GM19240 (cell line): ENCODE measurements around the gene TMEM266.

Experiments used
- DNase-seq: peaks from one replicate; pipeline ENCODE4 v3.0.0; 2011; ENCODE audit warnings: low spot score; ENCODE audit not compliant: insufficient read length

TMEM266 gene

GRCh38 chr15:76123031-76123430, 63.2 kb downstream of the TMEM266 start:
- DNase-seq: no peak

- no peak for DNase-seq
Observed at GRCh38 chr15:76127169-76127568, 67.4 kb downstream of the TMEM266 start.

GRCh38 chr15:76127880-76128279, 68.1 kb downstream of the TMEM266 start:
- no peak for DNase-seq

DNA sequence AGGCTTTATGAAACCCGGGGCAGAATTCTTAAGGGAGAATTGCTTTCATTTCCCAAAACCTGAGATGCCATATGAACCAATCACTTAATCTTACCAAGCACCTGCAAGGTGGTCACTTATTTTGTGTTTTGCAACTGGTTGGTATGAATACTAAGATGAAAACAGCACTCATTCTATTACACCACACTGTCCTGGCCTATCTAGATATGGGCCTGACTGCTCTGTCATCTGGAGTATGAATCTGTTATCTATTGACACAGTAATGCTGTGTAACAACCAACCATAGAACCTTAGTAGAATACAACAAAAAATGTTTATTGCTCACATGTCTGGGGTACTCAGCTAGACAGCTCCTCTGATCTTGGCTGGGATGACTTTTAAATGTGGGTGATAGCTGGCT, 74.8 kb downstream of the TMEM266 start:
- DNase-seq: no peak

GRCh38 chr15:76135516-76135915, 75.7 kb downstream of the TMEM266 start:
- DNase-seq: no peak

- DNase-seq: no peak
Observed at GRCh38 chr15:76138436-76138835, 78.7 kb downstream of the TMEM266 start.

DNA sequence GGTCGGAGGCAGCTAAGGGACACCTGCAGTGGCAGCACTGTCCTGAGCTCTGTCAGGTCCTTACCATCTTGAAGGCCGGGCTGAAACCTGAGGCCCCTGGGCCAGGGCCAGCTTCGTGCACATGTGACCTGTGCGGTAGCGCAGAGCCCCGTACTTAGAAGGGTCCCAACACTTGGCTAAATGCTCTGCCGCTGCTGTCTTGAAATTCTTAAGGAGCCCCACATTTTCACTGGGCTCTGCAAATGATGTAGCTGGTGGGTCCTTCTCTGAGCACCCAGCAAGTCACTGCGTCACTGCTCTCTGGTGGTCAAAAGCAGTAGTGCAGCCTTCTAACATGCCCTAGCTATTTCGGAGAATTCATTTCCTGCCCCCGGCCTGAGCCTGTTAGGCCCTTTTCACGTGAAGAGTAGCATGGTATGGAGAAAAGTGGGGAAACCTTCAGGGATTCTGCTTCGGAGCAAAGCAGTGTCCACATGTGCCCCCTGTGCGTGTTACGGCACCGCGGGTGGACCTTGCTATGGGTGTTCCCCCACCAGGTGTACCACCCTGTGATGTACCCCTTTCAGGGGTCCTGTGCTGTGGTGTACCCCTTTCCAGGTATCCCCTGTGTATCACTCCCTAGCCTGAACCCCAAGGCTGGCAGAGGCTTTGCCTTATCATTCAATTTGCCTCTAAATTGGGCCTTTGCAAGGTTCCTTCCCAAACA, 79.7 kb downstream of the TMEM266 start:
- DNase-seq: peak; percentile 89

- no peak for DNase-seq
Observed at GRCh38 chr15:76140074-76140464, 80.3 kb downstream of the TMEM266 start.

GRCh38 chr15:76146812-76147211, 87.0 kb downstream of the TMEM266 start:
- no peak for DNase-seq

GRCh38 chr15:76147906-76148570, 88.3 kb downstream of the TMEM266 start:
- DNase-seq: peak; percentile 59

DNA sequence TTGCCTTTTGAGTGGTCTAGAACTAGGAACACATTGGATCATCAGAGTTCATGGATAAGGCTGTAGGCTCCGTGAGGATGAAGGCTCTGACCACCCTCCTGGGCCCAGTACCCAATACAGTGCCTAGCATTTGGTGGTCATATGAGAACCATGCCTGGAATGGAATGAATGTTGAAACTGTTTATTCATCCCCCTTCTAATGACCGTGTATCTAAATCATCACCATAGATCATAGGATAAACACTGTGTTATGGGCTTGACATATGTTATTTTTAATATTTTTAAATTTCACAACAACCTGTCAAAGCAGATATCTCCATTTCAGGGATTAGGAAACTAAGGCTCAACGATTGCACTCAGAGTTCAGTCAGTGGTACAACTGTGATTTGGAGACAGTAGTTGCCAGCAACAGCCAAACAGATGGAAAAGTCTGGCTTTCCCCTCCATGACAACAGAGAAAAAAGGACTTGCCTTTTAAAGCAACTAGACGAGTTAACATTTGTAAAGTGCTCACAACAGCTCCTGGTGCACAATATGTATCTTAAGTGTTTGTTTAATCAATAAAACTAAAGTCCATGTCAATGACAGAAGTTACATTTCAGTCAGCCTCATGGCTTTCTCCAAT, 89.6 kb downstream of the TMEM266 start:
- DNase-seq: no peak

- no peak for DNase-seq
Observed at GRCh38 chr15:76150513-76150912, 90.7 kb downstream of the TMEM266 start.

DNA sequence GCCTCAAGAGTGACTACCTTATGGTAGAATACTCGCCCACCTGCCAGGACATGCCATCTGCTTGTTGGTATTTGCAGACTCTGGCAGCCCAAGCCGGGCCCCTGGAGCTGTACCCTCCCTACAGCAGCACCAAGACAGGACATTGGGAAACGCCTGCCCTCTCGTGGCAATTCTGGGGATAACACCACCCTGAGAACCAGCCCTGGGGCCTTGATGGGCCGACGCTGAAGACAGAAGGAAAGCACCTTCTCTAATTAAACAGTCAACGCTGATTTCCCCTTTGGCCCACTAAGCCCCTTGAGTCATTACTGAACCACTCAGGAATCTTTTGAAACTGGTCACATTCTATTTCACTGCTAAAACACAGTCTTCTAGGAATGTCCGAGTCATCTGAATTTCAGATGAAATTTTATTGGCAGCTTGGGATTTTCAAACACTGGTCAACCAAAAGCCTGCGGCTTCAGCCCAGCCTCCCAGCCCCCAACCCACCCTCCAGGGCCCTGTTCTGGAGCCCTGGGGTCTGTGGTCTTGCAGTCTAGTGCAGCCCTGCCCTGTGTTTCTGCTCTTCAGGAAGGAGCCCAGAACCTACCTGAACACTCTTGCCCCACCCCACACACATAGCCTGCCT, 91.3 kb downstream of the TMEM266 start:
- DNase-seq: peak; percentile 84

- no peak for DNase-seq
Observed at GRCh38 chr15:76151599-76151974, 91.8 kb downstream of the TMEM266 start.

- DNase-seq: no peak
Observed at GRCh38 chr15:76152197-76152596, 92.4 kb downstream of the TMEM266 start.

GRCh38 chr15:76153241-76154197, 93.7 kb downstream of the TMEM266 start:
- DNase-seq: no peak

- no peak for DNase-seq
Observed at GRCh38 chr15:76155731-76156130, 95.9 kb downstream of the TMEM266 start.

DNA sequence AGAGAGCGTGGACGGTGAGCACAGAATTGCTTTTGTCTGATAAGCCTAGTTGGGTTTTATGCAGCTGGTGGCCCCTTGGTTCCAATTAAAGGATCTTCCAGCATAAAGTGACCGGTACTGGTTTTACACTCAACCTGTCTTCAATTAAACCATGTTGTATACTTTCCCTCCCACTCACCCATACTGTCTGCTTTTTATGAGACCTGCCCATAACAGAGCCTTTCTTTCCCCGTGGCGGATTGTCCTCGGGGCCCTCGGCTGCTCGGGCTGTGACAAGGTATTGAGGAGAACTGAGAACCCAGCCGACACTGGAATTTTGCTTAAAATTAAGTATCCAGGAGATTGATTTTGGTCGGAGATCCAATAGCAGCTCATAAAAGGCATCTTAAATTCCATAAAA, 98.4 kb downstream of the TMEM266 start:
- no peak for DNase-seq

- DNase-seq: no peak
Observed at GRCh38 chr15:76158815-76159214, 99.0 kb downstream of the TMEM266 start.

DNA sequence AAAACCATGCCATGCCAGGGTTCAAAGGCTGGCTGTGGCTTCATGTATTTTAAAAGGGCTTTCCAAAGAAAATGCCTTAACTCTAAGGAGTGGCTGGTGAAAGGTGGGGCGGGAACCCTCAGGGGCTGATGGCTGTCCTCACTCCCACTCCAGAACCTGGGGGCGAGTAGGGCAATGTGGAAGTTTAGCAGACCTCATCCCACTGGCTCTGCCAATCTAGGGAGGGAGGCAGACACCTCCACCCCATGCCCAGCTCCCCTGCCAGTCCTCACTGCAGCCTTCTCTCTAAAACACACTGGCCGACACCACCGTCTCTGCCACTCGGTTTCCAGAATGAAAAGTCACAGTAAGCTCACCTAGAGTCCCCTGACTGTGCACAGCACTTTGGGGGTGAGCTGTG, 99.5 kb downstream of the TMEM266 start:
- no peak for DNase-seq
